Measurements from ENCODE around the gene FOXP2. TPM values are rescaled to one million over a fixed set of nuclear protein-coding genes. Genes with fewer than 3 reads are reported as not detected.

Gene FOXP2
- total and polyA plus RNA-seq, 4 donors = 1.2 to 7.4 (median 5.7) TPM

DNA sequence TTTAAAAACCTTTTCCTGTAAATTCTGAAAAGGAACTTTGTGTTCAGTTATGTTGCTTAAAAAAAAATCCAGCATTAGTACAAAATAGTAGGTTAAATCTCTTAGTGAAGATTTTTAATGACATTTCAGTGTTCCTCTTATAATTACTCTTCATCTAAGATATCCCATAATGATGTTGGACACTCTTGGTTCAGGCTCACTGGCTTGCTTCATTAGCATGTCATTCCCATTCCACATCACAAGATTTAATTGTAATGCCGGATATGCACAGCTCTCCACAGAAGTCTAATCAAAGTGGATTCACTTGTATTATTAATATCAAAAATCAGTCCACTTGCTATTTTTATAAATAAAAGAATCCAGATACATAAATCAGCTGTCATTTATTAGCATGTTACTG is 327.3 kb downstream of the FOXP2 start:
- H3K9ac ChIP-seq (ENCODE audit: low read depth in 1 of 2, low read length in 2 of 2) = no peak overlapping the region
- H3K4me1 ChIP-seq (ENCODE audit: control insufficient read depth in 4 of 4, insufficient read depth in 4 of 4, low read length in 3 of 4) = no peaks in the 10 kb centered on the region
- no peaks in the 10 kb centered on the region for H3K36me3 ChIP-seq (ENCODE audit: control insufficient read depth in 4 of 4, insufficient read depth in 3 of 4, low read depth in 1 of 4, low read length in 3 of 4)
- H3K9me3 ChIP-seq (ENCODE audit: control insufficient read depth in 4 of 4, low read length in 3 of 4) = no peaks in the 10 kb centered on the region
- no peaks in the 10 kb centered on the region for H3K27me3 ChIP-seq (ENCODE audit: control insufficient read depth in 4 of 4, insufficient read depth in 4 of 4, low read length in 3 of 4)
- H3K27ac ChIP-seq (ENCODE audit: low read depth in 1 of 2, low read length in 2 of 2) = no peak overlapping the region
- DNase-seq (ENCODE audit: low spot score) = no peak
- 93% methylated on average over 1 of the region's 1 CpG for WGBS
- H3K4me3 ChIP-seq (ENCODE audit: low read depth in 1 of 3, low read length in 3 of 3) = no peak overlapping the region
- TF ChIP-seq EGR1 (IDR thresholded peaks at IDR 0.05; ENCODE audit: low read depth in 2 of 2) = no peak
- TF ChIP-seq FOXA2 (IDR thresholded peaks at IDR 0.05) = no peak
- TF ChIP-seq JUND (IDR thresholded peaks at IDR 0.05) = no peak
- no peak for TF ChIP-seq HNF4G (IDR thresholded peaks at IDR 0.05)
- TF ChIP-seq, protein P1, sequence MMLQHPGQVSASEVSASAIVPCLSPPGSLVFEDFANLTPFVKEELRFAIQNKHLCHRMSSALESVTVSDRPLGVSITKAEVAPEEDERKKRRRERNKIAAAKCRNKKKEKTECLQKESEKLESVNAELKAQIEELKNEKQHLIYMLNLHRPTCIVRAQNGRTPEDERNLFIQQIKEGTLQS (IDR thresholded peaks at IDR 0.05) = no peak
- TF ChIP-seq TAF1 (conservative IDR thresholded peaks at IDR 0.05) = no peak
- TF ChIP-seq, protein P2, sequence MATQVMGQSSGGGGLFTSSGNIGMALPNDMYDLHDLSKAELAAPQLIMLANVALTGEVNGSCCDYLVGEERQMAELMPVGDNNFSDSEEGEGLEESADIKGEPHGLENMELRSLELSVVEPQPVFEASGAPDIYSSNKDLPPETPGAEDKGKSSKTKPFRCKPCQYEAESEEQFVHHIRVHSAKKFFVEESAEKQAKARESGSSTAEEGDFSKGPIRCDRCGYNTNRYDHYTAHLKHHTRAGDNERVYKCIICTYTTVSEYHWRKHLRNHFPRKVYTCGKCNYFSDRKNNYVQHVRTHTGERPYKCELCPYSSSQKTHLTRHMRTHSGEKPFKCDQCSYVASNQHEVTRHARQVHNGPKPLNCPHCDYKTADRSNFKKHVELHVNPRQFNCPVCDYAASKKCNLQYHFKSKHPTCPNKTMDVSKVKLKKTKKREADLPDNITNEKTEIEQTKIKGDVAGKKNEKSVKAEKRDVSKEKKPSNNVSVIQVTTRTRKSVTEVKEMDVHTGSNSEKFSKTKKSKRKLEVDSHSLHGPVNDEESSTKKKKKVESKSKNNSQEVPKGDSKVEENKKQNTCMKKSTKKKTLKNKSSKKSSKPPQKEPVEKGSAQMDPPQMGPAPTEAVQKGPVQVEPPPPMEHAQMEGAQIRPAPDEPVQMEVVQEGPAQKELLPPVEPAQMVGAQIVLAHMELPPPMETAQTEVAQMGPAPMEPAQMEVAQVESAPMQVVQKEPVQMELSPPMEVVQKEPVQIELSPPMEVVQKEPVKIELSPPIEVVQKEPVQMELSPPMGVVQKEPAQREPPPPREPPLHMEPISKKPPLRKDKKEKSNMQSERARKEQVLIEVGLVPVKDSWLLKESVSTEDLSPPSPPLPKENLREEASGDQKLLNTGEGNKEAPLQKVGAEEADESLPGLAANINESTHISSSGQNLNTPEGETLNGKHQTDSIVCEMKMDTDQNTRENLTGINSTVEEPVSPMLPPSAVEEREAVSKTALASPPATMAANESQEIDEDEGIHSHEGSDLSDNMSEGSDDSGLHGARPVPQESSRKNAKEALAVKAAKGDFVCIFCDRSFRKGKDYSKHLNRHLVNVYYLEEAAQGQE (IDR thresholded peaks at IDR 0.05) = no peak
- no peak for TF ChIP-seq RXRA (IDR thresholded peaks at IDR 0.05)
- TF ChIP-seq, protein P3, sequence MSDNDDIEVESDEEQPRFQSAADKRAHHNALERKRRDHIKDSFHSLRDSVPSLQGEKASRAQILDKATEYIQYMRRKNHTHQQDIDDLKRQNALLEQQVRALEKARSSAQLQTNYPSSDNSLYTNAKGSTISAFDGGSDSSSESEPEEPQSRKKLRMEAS (IDR thresholded peaks at IDR 0.05) = no peak
- TF ChIP-seq, protein P4, sequence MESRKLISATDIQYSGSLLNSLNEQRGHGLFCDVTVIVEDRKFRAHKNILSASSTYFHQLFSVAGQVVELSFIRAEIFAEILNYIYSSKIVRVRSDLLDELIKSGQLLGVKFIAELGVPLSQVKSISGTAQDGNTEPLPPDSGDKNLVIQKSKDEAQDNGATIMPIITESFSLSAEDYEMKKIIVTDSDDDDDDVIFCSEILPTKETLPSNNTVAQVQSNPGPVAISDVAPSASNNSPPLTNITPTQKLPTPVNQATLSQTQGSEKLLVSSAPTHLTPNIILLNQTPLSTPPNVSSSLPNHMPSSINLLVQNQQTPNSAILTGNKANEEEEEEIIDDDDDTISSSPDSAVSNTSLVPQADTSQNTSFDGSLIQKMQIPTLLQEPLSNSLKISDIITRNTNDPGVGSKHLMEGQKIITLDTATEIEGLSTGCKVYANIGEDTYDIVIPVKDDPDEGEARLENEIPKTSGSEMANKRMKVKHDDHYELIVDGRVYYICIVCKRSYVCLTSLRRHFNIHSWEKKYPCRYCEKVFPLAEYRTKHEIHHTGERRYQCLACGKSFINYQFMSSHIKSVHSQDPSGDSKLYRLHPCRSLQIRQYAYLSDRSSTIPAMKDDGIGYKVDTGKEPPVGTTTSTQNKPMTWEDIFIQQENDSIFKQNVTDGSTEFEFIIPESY (IDR thresholded peaks at IDR 0.05) = no peak
- no peak for TF ChIP-seq FOXA1 (IDR thresholded peaks at IDR 0.05)
- TF ChIP-seq, protein P5, sequence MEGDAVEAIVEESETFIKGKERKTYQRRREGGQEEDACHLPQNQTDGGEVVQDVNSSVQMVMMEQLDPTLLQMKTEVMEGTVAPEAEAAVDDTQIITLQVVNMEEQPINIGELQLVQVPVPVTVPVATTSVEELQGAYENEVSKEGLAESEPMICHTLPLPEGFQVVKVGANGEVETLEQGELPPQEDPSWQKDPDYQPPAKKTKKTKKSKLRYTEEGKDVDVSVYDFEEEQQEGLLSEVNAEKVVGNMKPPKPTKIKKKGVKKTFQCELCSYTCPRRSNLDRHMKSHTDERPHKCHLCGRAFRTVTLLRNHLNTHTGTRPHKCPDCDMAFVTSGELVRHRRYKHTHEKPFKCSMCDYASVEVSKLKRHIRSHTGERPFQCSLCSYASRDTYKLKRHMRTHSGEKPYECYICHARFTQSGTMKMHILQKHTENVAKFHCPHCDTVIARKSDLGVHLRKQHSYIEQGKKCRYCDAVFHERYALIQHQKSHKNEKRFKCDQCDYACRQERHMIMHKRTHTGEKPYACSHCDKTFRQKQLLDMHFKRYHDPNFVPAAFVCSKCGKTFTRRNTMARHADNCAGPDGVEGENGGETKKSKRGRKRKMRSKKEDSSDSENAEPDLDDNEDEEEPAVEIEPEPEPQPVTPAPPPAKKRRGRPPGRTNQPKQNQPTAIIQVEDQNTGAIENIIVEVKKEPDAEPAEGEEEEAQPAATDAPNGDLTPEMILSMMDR (IDR thresholded peaks at IDR 0.05; ENCODE audit: low read depth, low read length, missing input control) = no peak
- no peak for TF ChIP-seq NR2F2 (IDR thresholded peaks at IDR 0.05)
- TF ChIP-seq HNF4A (conservative IDR thresholded peaks at IDR 0.05) = no peak
- TF ChIP-seq RAD21 (IDR thresholded peaks at IDR 0.05) = no peak

Small RNA genes within 50 kb of the gene (small RNA-seq; reads per million reads assigned to genes)
- gene MIR3666 (not detected), gene RNA5SP238 (not detected)
